Measurements from ENCODE around the gene TLE5. TPM values are rescaled to one million over a fixed set of nuclear protein-coding genes. Genes with fewer than 3 reads are reported as not detected.

TLE5 gene
- total and polyA plus RNA-seq, 2 experiments from 2014 or later, result 487 to 612 TPM

DNA sequence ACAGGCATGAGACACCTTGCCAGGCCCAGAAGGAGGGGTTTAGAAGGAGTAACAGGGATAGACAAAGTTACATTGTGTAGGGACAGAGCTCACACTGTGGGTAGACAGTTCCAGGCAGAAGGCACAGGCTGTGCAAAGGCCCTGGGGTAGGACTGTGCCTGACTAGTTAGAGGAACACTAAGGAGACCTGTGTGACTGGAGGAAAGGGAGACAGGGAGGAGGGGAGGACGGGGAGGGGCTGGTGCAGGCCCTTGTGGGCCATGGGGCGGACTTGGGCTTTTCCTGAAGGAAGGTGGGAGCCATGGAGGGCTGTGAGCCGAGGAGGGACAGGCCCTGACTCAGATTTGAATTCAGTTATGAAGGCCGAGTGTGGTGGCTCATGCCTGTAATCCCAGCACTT is 17.3 kb upstream of the TLE5 start:
- DNase-seq (ENCODE audit: low read depth in 1 of 2, low spot score in 1 of 2), result no peak
- no peaks in the 10 kb centered on the region for H3K36me3 ChIP-seq
- no peaks in the 10 kb centered on the region for H3K9me3 ChIP-seq (ENCODE audit: low read depth)
- H3K27me3 ChIP-seq, result no peaks in the 10 kb centered on the region
- H3K4me1 ChIP-seq (ENCODE audit: low read depth), result no peaks in the 10 kb centered on the region
- TF ChIP-seq, protein P1, sequence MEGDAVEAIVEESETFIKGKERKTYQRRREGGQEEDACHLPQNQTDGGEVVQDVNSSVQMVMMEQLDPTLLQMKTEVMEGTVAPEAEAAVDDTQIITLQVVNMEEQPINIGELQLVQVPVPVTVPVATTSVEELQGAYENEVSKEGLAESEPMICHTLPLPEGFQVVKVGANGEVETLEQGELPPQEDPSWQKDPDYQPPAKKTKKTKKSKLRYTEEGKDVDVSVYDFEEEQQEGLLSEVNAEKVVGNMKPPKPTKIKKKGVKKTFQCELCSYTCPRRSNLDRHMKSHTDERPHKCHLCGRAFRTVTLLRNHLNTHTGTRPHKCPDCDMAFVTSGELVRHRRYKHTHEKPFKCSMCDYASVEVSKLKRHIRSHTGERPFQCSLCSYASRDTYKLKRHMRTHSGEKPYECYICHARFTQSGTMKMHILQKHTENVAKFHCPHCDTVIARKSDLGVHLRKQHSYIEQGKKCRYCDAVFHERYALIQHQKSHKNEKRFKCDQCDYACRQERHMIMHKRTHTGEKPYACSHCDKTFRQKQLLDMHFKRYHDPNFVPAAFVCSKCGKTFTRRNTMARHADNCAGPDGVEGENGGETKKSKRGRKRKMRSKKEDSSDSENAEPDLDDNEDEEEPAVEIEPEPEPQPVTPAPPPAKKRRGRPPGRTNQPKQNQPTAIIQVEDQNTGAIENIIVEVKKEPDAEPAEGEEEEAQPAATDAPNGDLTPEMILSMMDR (IDR thresholded peaks at IDR 0.05; ENCODE audit: low read depth, low read length), result no peak
- no peak overlapping the region for H3K27ac ChIP-seq
- H3K4me3 ChIP-seq, result no peak overlapping the region

DNA sequence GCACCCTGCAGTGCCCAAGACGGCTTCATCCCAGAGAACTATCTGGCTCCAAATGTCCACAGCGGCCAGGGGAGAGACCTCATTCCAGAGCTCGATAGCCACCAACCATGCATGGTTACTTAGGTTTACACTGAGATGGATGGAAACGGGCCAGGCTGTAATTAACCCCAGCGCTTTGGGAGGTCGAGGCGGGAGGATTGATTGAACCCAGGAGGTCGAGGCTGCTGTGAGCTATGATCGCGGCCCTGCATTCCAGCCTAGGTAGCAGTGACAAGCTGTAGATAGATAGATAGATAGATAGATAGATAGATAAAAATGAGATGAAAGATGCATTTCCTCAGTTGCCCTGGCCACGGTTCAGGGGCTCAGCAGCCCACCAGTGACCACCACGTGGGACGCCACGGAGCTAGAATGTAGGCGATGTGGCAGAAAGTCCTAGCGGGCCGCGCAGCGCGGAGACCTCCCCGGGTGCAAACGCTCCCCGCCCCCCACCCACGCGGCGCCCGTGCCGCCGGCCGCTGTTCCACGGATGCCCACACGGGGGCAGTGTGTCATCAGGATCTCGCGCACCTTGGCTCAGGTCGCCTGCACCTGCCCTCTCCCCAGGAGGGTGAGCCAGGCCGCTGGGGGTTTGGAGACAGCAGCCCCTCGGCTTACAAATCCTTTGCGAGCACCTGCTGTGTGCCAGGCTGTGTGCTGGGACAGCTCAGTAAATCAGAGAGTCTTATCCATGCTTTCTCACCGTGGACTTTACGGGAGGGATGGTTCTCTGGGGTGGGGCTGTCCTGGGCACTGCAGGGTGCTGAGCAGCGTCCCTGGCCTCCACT is 13.5 kb upstream of the TLE5 start:
- TF ChIP-seq, protein P1 (IDR thresholded peaks at IDR 0.05; ENCODE audit: low read depth, low read length), result peak; percentile 95
- Histone ChIP-seq H3K9me3 (ENCODE audit: low read depth) (no peaks in the 10 kb centered on the region), H3K4me1 (ENCODE audit: low read depth) (no peaks in the 10 kb centered on the region), H3K27me3 (no peaks in the 10 kb centered on the region), H3K4me3 (no peak overlapping the region), H3K36me3 (no peaks in the 10 kb centered on the region), H3K27ac (no peak overlapping the region)
- DNase-seq (ENCODE audit: low read depth in 1 of 2, low spot score in 1 of 2), result peak; percentile 43 to 61

DNA sequence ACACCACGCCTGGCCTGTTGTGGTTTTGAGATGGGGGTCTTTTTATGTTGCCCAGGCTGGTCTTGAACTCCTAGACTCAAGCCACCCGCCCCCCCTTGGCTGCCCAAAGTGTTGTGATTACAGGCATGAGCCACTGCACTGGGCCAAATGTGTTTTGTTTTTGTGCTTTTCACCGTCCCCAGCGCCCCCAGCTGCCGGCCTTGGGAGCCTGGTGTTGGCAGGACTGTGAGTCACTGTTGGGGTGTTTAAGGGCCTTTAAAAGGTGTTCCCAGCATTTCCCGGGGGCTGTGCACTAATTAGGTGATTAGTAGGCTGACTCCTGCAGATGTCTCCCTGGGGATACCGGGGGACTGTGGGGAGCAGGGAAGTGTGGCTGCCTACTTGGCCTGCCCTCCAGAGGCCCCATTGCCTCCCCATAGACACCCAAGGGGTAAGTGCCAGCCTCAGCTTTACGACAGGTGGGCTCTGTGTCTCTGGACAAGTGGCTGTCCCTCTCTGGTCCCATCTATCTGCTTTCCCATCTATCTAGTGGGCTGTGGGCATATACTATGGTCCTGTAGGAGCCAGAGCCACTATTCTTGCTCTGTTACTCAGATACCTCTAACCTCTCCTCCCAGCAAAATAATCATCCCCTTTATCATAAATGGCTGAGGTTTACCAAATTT is 11.8 kb upstream of the TLE5 start:
- H3K27ac ChIP-seq, result no peak overlapping the region
- no peaks in the 10 kb centered on the region for H3K9me3 ChIP-seq (ENCODE audit: low read depth)
- TF ChIP-seq, protein P1 (IDR thresholded peaks at IDR 0.05; ENCODE audit: low read depth, low read length), result peak; percentile 37
- no peaks in the 10 kb centered on the region for H3K36me3 ChIP-seq
- no peak overlapping the region for H3K4me3 ChIP-seq
- H3K27me3 ChIP-seq, result no peaks in the 10 kb centered on the region
- H3K4me1 ChIP-seq (ENCODE audit: low read depth), result no peaks in the 10 kb centered on the region
- peak in 1 of 2 donors; percentile 45 for DNase-seq (ENCODE audit: low read depth in 1 of 2, low spot score in 1 of 2)

- Histone ChIP-seq H3K4me1 (ENCODE audit: low read depth) (no peaks in the 10 kb centered on the region), H3K27me3 (no peaks in the 10 kb centered on the region), H3K36me3 (no peaks in the 10 kb centered on the region), H3K4me3 (no peak overlapping the region), H3K27ac (no peak overlapping the region), H3K9me3 (ENCODE audit: low read depth) (no peaks in the 10 kb centered on the region)
- TF ChIP-seq, protein P1 (IDR thresholded peaks at IDR 0.05; ENCODE audit: low read depth, low read length), result no peak
- DNase-seq (ENCODE audit: low read depth in 1 of 2, low spot score in 1 of 2), result peak in 1 of 2 donors; percentile 87
Observed at GRCh38 chr19:3073159-3073563, 10.9 kb upstream of the TLE5 start.

- TF ChIP-seq, protein P1 (IDR thresholded peaks at IDR 0.05; ENCODE audit: low read depth, low read length), result no peak
- no peak overlapping the region for H3K27ac ChIP-seq
Observed at GRCh38 chr19:3071768-3072167, 9.5 kb upstream of the TLE5 start.

More at GRCh38 chr19:3071768-3072167, 9.5 kb upstream of the TLE5 start:
- Histone ChIP-seq H3K36me3 (no peaks in the 10 kb centered on the region), H3K4me3 (no peak overlapping the region), H3K9me3 (ENCODE audit: low read depth) (no peaks in the 10 kb centered on the region), H3K4me1 (ENCODE audit: low read depth) (no peaks in the 10 kb centered on the region), H3K27me3 (no peaks in the 10 kb centered on the region)
- DNase-seq (ENCODE audit: low read depth in 1 of 2, low spot score in 1 of 2), result no peak
